Uterus (tissue), 2 donors: ENCODE data around the gene HAO2.
"Not testable (repeated sequence)": the region's sequence is repeated elsewhere in the genome, so short reads cannot be mapped to it uniquely, and the experiment has no call there.

ENCODE experiments used
- CTCF ChIP-seq, 4 experiments: fragments of 200-600 bp in 2 of 4; fragments of 450-650 bp in 2 of 4; sonication (generic) in 2 of 4; IDR thresholded peaks; one replicate each; pipeline ENCODE4 v1.5.1; 2016 to 2019; ENCODE audit warnings: antibody characterized with exemption in 4 of 4, mild to moderate bottlenecking in 2 of 4, moderate library complexity in 1 of 4
- POLR2A ChIP-seq, 2 donors: fragments of 450-650 bp; IDR thresholded peaks; one replicate each; pipeline ENCODE4 v1.6.1; 2016; ENCODE audit warnings: antibody characterized with exemption in 2 of 2, mild to moderate bottlenecking in 1 of 2, moderate library complexity in 1 of 2

GRCh38 chr1:119333897-119334250, 34.7 kb upstream of the HAO2 start:
- not testable (repeated sequence) for TF ChIP-seq POLR2A, CTCF (IDR thresholded peaks at IDR 0.05)
